HG02938 (cell line): ENCODE measurements around the gene RIMBP2.

ENCODE experiments used
- ATAC-seq: cut with Tn5 transposase; IDR thresholded peaks from one replicate; pipeline ENCODE4 v1.9.1; 2021; ENCODE audit warnings: mild to moderate bottlenecking, moderate library complexity; ENCODE audit not compliant: unreplicated experiment

RIMBP2 gene

GRCh38 chr12:130573766-130574165 lies 142.3 kb downstream of the RIMBP2 start:
- no peak for ATAC-seq

GRCh38 chr12:130573235-130573634 lies 142.9 kb downstream of the RIMBP2 start:
- ATAC-seq = no peak

GRCh38 chr12:130572553-130572952 lies 143.5 kb downstream of the RIMBP2 start:
- ATAC-seq = no peak

- no peak for ATAC-seq
These were observed 144.4 kb downstream of the RIMBP2 start for GRCh38 chr12:130571734-130572133.

GRCh38 chr12:130571089-130571488 lies 145.0 kb downstream of the RIMBP2 start:
- ATAC-seq = no peak

- no peak for ATAC-seq
These were observed 146.6 kb downstream of the RIMBP2 start for GRCh38 chr12:130569521-130569920.

GRCh38 chr12:130568501-130568900 lies 147.6 kb downstream of the RIMBP2 start:
- ATAC-seq = no peak

- no peak for ATAC-seq
These were observed 148.1 kb downstream of the RIMBP2 start for GRCh38 chr12:130568041-130568440.

- no peak for ATAC-seq
These were observed 149.5 kb downstream of the RIMBP2 start for GRCh38 chr12:130566446-130567155.

GRCh38 chr12:130565189-130565588 lies 150.9 kb downstream of the RIMBP2 start:
- no peak for ATAC-seq

GRCh38 chr12:130563323-130563722 lies 152.8 kb downstream of the RIMBP2 start:
- no peak for ATAC-seq

- no peak for ATAC-seq
These were observed 153.4 kb downstream of the RIMBP2 start for GRCh38 chr12:130562716-130563115.

GRCh38 chr12:130560321-130560720 lies 155.8 kb downstream of the RIMBP2 start:
- ATAC-seq = no peak

- ATAC-seq = no peak
These were observed 156.3 kb downstream of the RIMBP2 start for GRCh38 chr12:130559806-130560205.

GRCh38 chr12:130557886-130558765 lies 158.0 kb downstream of the RIMBP2 start:
- ATAC-seq = no peak

GRCh38 chr12:130557201-130557600 lies 158.9 kb downstream of the RIMBP2 start:
- no peak for ATAC-seq

GRCh38 chr12:130556486-130557055 lies 159.5 kb downstream of the RIMBP2 start:
- ATAC-seq = no peak

- ATAC-seq = no peak
These were observed 160.2 kb downstream of the RIMBP2 start for GRCh38 chr12:130555628-130556485.

GRCh38 chr12:130555221-130555620 lies 160.9 kb downstream of the RIMBP2 start:
- no peak for ATAC-seq

- no peak for ATAC-seq
These were observed 163.6 kb downstream of the RIMBP2 start for GRCh38 chr12:130552483-130552996.

GRCh38 chr12:130549361-130549760 lies 166.7 kb downstream of the RIMBP2 start:
- ATAC-seq = no peak
